GM13977 (cell line): ENCODE results near the gene MED13L.

ENCODE experiments used
- DNase-seq: peaks from one replicate; pipeline ENCODE4 v3.0.0; 2012; ENCODE audit warnings: low spot score
- in situ Hi-C: fragments of 300-500 bp; cut with MboI; formaldehyde crosslinking; loops from one replicate; pipeline ENCODE4 v1.12.0; 2022; ENCODE audit warnings: low sequenced_read_pairs, low pct_unique_long_range_greater_than_20kb, mixed read lengths, inconsistent platforms; ENCODE audit not compliant: unreplicated experiment
- TF ChIP-seq, protein P1 (sequence below): IDR thresholded peaks from 2 replicates; pipeline ENCODE4 v1.5.1; 2012; ENCODE audit warnings: mild to moderate bottlenecking, control low read depth; ENCODE audit not compliant: insufficient read depth; ENCODE audit errors: extremely low read depth, missing control alignments

MED13L gene

GRCh38 chr12:115998119-115998633, 279.3 kb downstream of the MED13L start:
- in situ Hi-C loops = loop anchor here (25.0 kb wide), 1 partner anchor 614 kb away; no protein-coding TSS in a partner anchor
- peak; percentile 25 for DNase-seq
- TF ChIP-seq, protein P1, sequence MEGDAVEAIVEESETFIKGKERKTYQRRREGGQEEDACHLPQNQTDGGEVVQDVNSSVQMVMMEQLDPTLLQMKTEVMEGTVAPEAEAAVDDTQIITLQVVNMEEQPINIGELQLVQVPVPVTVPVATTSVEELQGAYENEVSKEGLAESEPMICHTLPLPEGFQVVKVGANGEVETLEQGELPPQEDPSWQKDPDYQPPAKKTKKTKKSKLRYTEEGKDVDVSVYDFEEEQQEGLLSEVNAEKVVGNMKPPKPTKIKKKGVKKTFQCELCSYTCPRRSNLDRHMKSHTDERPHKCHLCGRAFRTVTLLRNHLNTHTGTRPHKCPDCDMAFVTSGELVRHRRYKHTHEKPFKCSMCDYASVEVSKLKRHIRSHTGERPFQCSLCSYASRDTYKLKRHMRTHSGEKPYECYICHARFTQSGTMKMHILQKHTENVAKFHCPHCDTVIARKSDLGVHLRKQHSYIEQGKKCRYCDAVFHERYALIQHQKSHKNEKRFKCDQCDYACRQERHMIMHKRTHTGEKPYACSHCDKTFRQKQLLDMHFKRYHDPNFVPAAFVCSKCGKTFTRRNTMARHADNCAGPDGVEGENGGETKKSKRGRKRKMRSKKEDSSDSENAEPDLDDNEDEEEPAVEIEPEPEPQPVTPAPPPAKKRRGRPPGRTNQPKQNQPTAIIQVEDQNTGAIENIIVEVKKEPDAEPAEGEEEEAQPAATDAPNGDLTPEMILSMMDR = peak; percentile 54

DNA sequence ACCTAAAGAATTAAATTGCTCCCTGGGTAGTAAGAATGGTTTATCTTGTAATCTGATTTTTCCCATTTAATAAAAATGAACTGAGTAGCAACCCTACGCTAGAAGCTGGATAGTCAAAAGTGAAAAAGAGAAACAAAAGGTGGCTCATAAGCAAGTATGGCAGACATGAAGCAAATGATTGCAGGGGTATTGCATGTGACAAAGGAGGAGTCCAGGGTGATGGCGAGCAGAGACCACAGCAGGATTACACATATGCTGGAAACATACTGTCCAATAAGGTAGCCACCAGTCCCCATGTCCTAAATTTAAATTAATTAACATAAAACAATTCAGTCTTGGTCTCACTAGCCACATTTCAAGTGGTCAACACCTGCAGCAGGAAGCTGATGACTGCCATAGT, 283.8 kb downstream of the MED13L start:
- in situ Hi-C loops = loop anchor here (25.0 kb wide), 1 partner anchor 619 kb away; no protein-coding TSS in a partner anchor
- DNase-seq = no peak
- TF ChIP-seq, protein P1 = no peak

- TF ChIP-seq, protein P1 = no peak
These were observed 287.3 kb downstream of the MED13L start for GRCh38 chr12:115990241-115990640.

DNA sequence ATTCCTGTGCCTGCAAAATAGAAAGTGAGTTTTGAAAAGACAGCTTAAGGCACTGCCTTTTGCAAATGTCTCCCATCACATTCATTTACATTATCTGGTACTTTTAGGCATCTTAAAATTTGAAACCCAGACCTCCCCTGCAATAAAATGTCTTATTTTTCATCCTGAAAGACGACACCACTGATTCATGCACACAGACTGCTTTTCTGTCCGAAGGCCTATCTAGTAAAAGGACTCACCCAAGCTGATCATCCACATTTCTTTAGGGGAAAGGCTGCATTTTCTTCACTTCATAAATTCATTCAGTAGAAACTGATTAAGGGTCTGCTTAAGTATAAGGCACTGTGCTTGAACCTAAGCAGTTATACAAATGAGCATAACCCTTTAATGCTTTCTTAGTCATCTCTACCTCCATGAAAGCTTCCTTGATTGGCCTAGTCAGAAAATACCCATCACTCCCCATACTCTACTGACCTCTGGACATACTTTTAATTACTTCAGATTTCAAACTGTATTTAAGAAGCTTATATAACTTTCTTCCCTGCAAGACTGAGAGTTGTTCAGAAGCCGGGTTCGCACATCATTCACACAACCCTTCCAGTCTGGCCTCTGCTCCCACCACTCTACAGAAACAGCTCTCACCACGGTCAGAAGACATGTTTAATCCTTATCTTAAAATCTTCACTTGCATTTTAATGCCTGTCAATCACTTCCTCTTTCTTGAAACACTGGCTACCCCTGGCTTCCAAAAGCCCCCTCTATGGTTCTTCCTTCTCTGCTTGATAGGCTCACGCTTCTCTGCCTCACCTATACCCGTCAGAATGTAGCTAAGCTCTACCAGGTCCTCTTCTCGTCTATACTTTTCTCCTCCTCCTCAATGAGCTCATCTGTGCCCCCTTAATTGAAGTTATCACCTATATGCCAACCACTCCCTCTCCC, 288.6 kb downstream of the MED13L start:
- TF ChIP-seq, protein P1 = no peak
- DNase-seq = peak; percentile 4
- in situ Hi-C loops = loop anchor here (25.0 kb wide), 1 partner anchor 623 kb away; no protein-coding TSS in a partner anchor

More at GRCh38 chr12:115990241-115990640, 287.3 kb downstream of the MED13L start:
- DNase-seq = no peak
- in situ Hi-C loops = loop anchor here (25.0 kb wide), 1 partner anchor 622 kb away; no protein-coding TSS in a partner anchor

- in situ Hi-C loops = loop anchor here (25.0 kb wide), 1 partner anchor 624 kb away; no protein-coding TSS in a partner anchor
- TF ChIP-seq, protein P1 = no peak
- DNase-seq = no peak
These were observed 289.3 kb downstream of the MED13L start for GRCh38 chr12:115988212-115988611.

DNA sequence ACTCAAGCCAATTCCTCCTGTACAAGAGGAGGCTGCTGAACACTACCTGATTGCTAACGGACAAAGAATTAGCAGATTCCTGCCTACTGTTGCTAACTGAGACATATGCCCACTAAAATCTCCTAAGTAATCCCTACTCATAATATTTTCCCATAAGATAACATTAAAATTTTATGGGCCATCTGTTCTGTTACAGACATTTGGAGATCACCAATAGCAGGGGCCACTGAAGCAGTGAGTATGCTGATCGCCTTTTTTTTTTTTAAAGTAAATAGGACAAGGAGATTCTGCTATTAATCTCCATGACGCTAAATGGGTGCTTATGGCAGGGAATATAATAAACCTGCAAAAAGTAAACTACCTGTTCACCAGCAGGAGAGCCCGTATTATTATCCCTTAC, 292.9 kb downstream of the MED13L start:
- no peak for DNase-seq
- TF ChIP-seq, protein P1 = no peak
- in situ Hi-C loops = loop anchor here (25.0 kb wide), 1 partner anchor 628 kb away; no protein-coding TSS in a partner anchor
